Measurements from ENCODE around the gene PAQR5.

The PAQR5 gene

GRCh38 chr15:69452692-69453521 lies 154.2 kb downstream of the PAQR5 start, which contains the start of gene RPLP1:
TSS of gene RPLP1 (plus strand) at chr15:69452818. CDS start at chr15:69452949, 131 bp downstream.
- peak within 1 kb of the TSS; percentile 93 for H3K27ac ChIP-seq
- TF ChIP-seq CTCF (conservative IDR thresholded peaks at IDR 0.05) = no peak

GRCh38 chr15:69454953-69455352 lies 156.2 kb downstream of the PAQR5 start:
- peak overlapping the region; percentile 93 for H3K27ac ChIP-seq
- no peak for TF ChIP-seq CTCF (conservative IDR thresholded peaks at IDR 0.05)

GRCh38 chr15:69456208-69457166 lies 157.8 kb downstream of the PAQR5 start:
- H3K27ac ChIP-seq = no peak overlapping the region; the same call in 1 of the 2 replicates
- TF ChIP-seq CTCF (conservative IDR thresholded peaks at IDR 0.05) = no peak

All from VCaP (cell line).